Neural crest cell (in vitro differentiated cells): ENCODE results near the gene STARD7. TPM values are rescaled to one million over a fixed set of nuclear protein-coding genes. Genes with fewer than 3 reads are reported as not detected.

Experiments used
- DNase-seq: peaks from one replicate; pipeline ENCODE4 v3.0.0; 2021; ENCODE audit warnings: low read depth, mixed read lengths, low spot score
- H3K27ac Mint-ChIP-seq: one replicate; pipeline ENCODE4 v1.8.0; 2021; ENCODE audit warnings: mild to moderate bottlenecking, mixed read lengths; ENCODE audit not compliant: unreplicated experiment
- H3K27me3 Mint-ChIP-seq: 2 replicates; pipeline ENCODE4 v1.8.0; 2021; ENCODE audit warnings: low read depth, mild to moderate bottlenecking, mixed read lengths
- H3K36me3 Mint-ChIP-seq: 2 replicates; pipeline ENCODE4 v1.8.0; 2021; ENCODE audit warnings: low read depth, mild to moderate bottlenecking, mixed read lengths
- H3K4me1 Mint-ChIP-seq: 2 replicates; pipeline ENCODE4 v1.8.0; 2021; ENCODE audit warnings: mixed read lengths
- H3K4me3 Mint-ChIP-seq: one replicate; pipeline ENCODE4 v1.8.0; 2021; ENCODE audit warnings: mild to moderate bottlenecking, mixed read lengths
- H3K9me3 Mint-ChIP-seq: 2 replicates; pipeline ENCODE4 v1.8.0; 2021; ENCODE audit warnings: mixed read lengths
- CTCF ChIP-seq: fragments of 200-600 bp; sonication (generic); conservative IDR thresholded peaks from 2 replicates; pipeline ENCODE4 v1.5.0; 2021; ENCODE audit warnings: antibody characterized with exemption, mild to moderate bottlenecking
- total RNA-seq: library from RNA; stranded (reverse); gene quantifications from 2 replicates; pipeline ENCODE4 v1.2.1, GENCODE V29; 2021

STARD7 gene
- total RNA-seq, 1 donor from 2014 or later = 178 TPM

GRCh38 chr2:96136129-96136720 is 72.4 kb downstream of the STARD7 start:
- peaks cover 4% of the 10 kb centered on the region for H3K27me3 Mint-ChIP-seq
- H3K27ac Mint-ChIP-seq = no peak overlapping the region
- no peaks in the 10 kb centered on the region for H3K9me3 Mint-ChIP-seq
- no peaks in the 10 kb centered on the region for H3K4me1 Mint-ChIP-seq
- H3K36me3 Mint-ChIP-seq = no peaks in the 10 kb centered on the region
- no peak for TF ChIP-seq CTCF
- no peak overlapping the region for H3K4me3 Mint-ChIP-seq
- no peak for DNase-seq

GRCh38 chr2:96135621-96136020 is 73.0 kb downstream of the STARD7 start:
- no peaks in the 10 kb centered on the region for H3K36me3 Mint-ChIP-seq
- no peak for TF ChIP-seq CTCF
- H3K4me3 Mint-ChIP-seq = no peak overlapping the region
- no peak overlapping the region for H3K27ac Mint-ChIP-seq
- H3K27me3 Mint-ChIP-seq = peaks cover 8% of the 10 kb centered on the region
- no peaks in the 10 kb centered on the region for H3K9me3 Mint-ChIP-seq
- DNase-seq = no peak
- no peaks in the 10 kb centered on the region for H3K4me1 Mint-ChIP-seq

DNA sequence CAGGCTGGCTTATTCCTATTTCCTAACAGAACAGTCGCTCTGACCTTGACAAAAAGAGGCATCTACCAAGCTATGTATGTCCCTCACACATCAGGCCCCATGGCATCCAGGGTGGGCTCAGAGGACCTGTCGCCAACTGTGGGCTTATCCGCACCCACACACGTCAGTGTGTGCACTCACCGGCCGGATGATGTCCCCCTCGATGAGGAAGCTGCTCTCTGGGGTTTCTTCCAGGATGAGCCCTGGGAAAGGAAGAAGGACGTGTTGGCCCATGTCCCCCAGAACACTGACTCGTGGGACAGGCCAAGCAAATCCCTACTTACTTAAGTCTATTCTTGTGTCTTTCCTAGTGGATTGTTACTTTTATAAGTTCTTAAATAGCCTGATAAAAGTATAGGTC is 73.5 kb downstream of the STARD7 start:
- Mint-ChIP-seq H3K4me1 (no peaks in the 10 kb centered on the region), H3K27ac (no peak overlapping the region), H3K9me3 (no peaks in the 10 kb centered on the region), H3K36me3 (no peaks in the 10 kb centered on the region), H3K27me3 (peaks cover 13% of the 10 kb centered on the region), H3K4me3 (no peak overlapping the region)
- no peak for TF ChIP-seq CTCF
- no peak for DNase-seq

Other genes starting within 250 kb of the STARD7 start
- 43.5 and 46.2 TPM in 2 replicates for gene ANKRD36C, start 217.0 kb downstream of the STARD7 start, total RNA-seq
- not detected in 2 replicates for gene GPAT2, start 173.9 kb downstream of the STARD7 start, total RNA-seq
- 0.79 and 0.82 TPM in 2 replicates for gene ADRA2B, start 92.3 kb downstream of the STARD7 start, total RNA-seq
- gene ASTL, start 70.3 kb downstream of the STARD7 start, total RNA-seq = not detected in 2 replicates
- 1.0 and 1.1 TPM in 2 replicates for gene DUSP2, start 63.4 kb downstream of the STARD7 start, total RNA-seq
- 28.8 and 30.6 TPM in 2 replicates for gene TMEM127, start 57.2 kb upstream of the STARD7 start, total RNA-seq
- 89.8 and 91.1 TPM in 2 replicates for gene CIAO1, start 57.4 kb upstream of the STARD7 start, total RNA-seq
- 248 and 250 TPM in 2 replicates for gene SNRNP200, start 96.7 kb upstream of the STARD7 start, total RNA-seq
- 24.2 and 25.6 TPM in 2 replicates for gene ITPRIPL1, start 116.5 kb upstream of the STARD7 start, total RNA-seq
- 78.8 and 80.9 TPM in 2 replicates for gene NCAPH, start 126.9 kb upstream of the STARD7 start, total RNA-seq